ENCODE data around the gene NARF.
"Not testable (repeated sequence)": the region's sequence is repeated elsewhere in the genome, so short reads cannot be mapped to it uniquely, and the experiment has no call there.

Gene NARF

DNA sequence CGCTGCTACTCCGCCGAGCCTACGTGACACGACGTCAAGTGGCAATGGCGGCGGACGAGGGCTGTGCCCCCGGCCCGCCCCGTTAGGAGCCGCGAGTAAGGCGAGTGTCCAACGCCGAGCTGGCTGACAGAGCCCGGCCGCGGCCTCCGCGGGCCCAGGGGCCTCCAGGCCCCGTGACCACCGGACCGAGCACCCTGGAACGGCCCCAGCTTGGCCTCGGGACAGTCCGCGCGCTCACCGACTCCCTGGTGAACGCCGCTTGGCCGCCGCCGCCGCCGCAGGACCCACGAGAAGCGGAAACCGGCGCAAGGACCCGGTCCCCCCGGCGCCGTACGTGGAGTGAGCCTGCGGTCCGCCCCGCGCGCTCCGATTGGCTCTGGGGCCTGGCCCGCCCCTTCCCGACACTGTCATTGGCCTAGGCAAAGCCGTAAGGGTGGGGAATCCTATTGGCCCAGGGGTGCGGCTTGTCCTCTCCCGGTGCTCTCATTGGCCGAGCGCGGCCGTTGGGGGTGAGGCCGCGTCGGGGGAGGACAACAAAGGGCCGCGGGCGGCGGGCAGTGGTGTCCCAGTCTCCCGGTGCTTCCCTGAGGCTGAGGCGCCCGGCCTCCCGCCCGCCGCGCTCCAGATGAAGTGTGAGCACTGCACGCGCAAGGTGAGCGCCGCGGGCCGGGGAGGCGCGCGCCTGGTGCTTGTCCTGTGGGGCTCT, at the start of gene NARF:
NARF (plus strand) TSS at position 563 of the 706 bp plus-strand sequence; CDS start at position 626, 63 bp downstream.
- peak; percentile 100 for DNase-seq

- no peak for DNase-seq
Measured at GRCh38 chr17:82408938-82409318, 49.6 kb upstream of the NARF start.

- DNase-seq: no peak
Measured at GRCh38 chr17:82410014-82410716, 48.4 kb upstream of the NARF start.

- no peak for DNase-seq
Measured at GRCh38 chr17:82411396-82412053, 47.0 kb upstream of the NARF start.

DNA sequence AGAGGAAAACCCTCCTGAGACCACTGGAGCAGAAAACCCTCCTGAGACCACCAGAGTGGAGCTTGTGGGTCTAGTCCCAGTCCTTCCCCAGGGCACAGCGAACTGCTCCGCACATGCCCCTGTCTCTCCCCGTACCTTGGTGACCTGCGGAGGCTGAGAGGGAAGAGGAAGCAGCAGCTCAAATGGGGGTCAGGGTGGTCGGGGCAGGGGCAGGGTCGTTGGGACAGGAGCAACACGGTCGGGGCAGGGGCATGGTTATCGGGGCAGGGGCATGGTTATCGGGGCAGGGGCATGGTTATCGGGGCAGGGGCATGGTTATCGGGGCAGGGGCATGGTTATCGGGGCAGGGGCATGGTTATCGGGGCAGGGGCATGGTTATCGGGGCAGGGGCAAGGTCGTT, 46.5 kb upstream of the NARF start:
- DNase-seq: not testable (repeated sequence)

DNA sequence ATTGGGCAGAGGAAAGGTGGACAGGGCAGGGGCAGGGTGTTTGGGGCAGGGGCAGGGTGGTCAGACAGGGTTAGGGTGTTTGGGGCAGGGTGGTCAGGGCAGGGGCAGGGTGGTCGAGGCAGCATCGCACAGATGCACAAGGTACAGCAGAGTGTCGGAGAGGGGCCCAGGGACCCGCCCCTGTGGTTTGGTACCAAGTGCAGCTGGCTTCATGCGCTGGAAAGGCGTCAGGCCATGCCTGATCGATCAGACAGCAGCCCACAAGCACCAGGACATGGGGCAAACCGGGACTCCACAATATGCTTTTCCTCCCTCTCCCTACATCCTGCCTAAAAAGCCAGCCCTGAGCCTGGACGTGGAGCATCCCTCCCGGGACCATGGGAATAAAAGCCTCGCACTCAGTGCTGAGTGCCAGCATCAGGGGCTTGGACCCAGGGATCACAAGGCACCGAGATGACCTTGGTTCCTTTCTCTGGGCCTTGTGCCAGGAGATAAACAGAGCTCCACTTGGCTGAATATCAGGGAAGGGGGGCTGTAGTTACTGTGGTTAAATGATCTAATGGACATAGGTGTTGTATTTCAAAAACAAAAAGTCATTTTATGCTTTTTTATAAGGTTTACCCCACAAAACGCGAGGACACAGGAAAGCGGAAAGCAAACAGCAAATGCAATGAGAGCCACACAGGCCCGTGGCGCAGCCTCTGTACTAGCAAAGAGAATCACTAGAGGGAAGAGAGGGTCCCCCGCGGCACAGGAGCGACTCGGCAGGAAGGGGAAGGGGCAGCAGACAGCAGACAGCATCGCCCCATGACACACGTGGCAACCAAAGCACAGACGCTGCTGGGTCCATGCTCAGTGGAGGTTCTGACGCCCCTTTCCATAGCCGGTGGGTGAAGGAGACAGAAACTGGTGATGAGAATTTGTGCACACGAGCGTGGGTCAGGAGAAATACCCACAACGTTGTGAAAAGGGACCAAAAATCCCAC, 45.7 kb upstream of the NARF start:
- peak; percentile 66 for DNase-seq

DNA sequence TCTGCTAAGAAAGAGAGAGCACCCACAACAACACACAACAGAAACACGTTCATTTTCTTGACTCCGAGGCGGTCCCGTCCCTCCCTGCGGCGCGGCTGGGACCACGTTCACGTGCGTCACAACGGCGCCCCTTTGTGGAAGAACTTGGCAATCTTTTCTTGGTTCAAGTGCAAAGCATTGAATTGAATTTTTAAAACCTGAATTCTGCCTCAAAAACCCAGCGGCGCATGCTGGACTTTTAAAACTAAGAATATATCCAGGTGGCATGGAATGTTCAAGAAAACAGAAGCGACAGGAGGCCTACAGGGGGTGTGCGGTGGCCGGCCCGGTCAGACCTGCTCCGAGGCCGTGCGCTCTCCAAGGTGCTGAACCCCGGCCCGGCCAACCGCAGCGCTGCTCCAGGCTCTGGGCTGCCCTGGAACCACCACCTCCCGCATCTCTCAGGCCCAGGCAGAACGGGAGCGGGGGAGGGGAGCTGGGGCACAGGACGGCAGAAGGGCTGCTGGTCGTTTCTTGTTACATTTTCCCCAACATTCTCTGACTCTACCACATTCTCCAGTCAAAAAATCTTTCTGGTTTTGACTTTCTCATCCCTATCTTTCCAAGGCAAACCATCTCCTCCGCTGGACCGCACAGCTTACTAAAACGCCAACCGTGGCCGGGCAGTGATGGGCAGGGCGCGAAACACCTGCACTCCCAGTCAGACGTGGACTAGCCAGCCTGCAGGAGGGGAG, 43.8 kb upstream of the NARF start:
- DNase-seq: peak; percentile 47

- no peak for DNase-seq
Measured at GRCh38 chr17:82415336-82415735, 43.2 kb upstream of the NARF start.

- no peak for DNase-seq
Measured at GRCh38 chr17:82415786-82416185, 42.8 kb upstream of the NARF start.

DNA sequence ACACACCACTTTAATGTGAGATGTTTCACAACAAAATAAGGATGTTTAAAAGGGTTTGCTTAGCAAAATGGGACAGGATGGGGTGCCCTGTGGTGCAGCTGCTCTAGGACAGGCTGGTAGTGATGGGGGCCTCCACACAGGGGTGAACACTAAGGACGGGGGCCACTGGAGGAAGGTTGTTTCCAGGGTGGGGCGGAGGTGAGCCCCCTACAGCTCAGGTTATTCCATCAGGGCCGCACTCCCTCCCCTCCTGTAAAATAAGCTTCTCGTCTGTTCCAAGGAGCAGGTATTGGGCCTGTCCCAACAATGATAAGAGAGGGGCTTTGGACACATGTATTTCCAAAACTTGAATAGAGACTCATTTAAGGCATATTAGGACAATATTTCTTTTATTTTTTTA, 42.3 kb upstream of the NARF start:
- DNase-seq: no peak

DNA sequence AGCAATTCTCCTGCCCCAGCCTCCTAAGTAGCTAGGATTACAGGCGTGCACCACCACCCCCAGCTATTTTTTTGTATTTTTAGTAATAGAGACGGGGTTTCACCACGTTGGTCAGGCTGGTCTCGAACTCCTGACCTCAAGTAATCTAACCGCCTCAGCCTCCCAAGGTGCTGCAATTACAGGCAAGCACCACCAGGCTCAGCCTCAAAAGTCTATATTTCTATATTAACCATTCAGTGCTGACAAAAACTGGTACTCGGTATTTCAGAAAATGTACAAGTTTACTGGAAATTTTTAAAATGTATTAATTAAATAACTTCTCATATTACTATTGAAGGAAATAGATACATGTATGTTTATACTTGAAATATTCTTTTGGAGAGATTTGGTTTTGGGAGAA, 41.8 kb upstream of the NARF start:
- DNase-seq: no peak

DNA sequence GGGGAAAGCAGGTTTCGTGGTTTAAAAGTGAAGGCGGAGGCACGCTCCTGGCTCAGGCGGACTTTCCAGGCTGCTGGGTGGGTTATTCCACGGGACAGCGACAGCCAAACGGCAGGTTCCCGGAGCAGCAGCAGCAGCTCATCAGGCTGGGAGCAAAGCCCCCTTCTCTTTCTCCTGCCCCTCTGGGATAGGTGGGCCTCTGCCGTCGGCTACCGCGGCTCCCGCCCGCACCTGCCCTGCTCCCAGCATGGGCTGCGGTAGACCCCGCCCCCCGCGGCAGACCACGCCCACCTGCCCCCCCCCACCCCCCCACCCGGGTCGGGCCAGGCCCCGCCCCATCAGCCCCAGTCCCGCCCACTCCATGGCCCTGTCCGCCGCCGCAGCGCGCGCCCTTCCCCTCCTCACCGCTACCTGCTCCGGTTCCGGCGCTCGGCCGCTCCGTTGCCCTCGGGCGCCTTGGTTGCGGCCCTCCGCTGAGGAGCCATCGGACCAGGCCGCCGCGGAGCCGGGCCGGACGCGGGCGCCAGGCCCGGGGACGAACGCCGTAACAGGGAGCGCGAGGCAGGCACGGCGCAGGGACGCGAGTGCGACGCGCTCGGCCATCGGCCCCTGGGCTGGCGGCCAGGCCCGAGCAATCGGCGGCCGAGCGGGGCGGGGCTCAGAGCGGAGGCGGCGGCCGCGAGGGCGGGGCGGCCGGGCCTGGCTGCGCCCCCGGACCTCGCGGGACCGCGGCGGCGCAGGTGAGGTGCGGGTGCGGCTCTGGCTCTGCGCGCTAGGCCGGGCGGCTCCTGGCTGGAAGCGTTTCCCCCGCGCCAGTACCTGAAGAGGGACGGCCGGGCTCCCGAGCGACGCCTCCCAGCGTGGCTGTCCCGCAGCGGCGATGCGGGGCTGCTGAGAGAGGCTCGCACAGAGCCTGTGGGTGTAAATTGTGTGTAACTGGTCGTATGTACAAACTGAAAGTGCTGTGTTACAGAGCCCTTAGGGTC, 40.2 kb upstream of the NARF start, which contains the start of the genes HEXD and OGFOD3:
HEXD (plus strand) TSS at position 347 of the 986 bp plus-strand sequence. CDS start 1,453 bp downstream, outside the sequence.
OGFOD3 (minus strand) TSS at position 586 of the 986 bp plus-strand sequence; CDS start at position 485, 101 bp downstream.
- peak; percentile 95 for DNase-seq

DNA sequence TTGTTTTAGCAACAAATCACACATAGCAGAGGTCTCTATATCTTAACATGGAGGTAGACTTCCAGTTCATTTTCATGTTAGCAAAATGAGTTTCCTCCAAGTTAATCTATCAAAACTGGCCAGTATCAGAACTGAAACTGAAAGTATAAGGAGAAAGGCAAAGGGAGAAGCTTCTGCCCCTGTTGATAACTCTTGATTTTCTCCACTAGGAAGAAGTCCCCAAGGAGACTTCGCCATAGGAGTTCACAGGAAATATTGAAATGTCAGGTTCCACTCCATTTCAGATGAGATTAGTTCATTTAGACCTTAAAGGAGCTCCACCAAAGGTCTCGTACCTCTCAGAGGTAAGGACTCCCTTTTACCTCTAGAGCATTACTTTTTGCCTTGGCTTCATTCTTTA, 39.0 kb upstream of the NARF start:
- DNase-seq: no peak

DNA sequence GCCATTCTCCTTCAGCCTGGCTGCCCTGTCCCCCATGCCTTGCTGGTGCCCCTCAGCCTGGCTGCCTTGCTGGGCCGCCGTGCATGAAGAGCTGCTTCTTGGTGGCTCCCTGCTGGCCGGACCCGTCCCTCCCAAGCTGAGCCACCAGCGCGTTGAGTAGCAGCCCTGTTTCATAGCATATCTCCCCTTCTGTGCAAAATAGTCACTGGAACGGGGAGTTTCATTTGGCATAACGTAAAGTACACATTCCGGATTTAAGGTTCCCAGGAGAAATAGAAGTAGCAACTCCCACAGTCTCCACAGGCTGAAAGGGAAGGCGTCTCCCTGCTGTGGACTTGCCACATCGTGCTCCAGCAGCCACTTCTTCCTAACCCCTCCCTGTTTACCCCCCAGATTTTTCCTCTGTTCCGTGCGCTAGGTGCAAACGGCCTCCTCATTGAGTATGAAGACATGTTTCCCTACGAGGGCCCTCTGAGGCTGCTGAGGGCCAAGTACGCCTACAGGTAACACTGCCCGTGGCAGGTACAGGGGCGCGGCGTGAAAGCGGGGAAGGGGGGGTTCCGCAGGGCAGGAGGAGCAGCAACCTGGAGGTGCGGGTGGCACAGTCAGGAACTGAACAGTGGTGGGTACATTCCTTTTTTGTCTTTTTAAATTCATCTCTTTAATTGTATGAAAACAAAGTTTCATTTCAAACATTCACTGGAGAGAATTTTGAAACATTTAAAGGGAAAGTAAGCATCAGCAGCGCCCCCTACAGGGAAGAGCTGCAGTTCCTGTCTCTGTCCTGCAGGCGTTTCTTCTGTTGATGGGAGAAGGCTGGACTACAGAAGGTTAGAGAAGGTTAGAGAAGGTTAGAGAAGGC, 34.3 kb upstream of the NARF start:
- DNase-seq: peak; percentile 17

DNA sequence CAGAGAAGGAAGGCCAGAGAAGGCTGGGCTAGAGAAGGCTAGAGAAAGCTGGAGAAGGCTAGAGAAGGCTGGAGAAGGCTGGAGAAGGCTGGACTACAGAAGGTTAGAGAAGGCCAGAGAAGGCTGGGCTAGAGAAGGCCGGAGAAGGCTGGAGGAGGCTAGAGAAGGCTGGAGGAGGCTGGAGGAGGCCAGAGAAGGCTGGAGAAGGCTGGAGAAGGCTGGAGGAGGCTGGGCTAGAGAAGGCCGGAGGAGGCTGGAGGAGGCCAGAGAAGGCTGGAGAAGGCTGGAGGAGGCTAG, 33.7 kb upstream of the NARF start:
- DNase-seq: no peak

- no peak for DNase-seq
Measured at GRCh38 chr17:82428546-82428945, 30.0 kb upstream of the NARF start.

GRCh38 chr17:82429824-82430223, 28.7 kb upstream of the NARF start:
- DNase-seq: no peak

GRCh38 chr17:82432017-82432416, 26.5 kb upstream of the NARF start:
- no peak for DNase-seq

DNA sequence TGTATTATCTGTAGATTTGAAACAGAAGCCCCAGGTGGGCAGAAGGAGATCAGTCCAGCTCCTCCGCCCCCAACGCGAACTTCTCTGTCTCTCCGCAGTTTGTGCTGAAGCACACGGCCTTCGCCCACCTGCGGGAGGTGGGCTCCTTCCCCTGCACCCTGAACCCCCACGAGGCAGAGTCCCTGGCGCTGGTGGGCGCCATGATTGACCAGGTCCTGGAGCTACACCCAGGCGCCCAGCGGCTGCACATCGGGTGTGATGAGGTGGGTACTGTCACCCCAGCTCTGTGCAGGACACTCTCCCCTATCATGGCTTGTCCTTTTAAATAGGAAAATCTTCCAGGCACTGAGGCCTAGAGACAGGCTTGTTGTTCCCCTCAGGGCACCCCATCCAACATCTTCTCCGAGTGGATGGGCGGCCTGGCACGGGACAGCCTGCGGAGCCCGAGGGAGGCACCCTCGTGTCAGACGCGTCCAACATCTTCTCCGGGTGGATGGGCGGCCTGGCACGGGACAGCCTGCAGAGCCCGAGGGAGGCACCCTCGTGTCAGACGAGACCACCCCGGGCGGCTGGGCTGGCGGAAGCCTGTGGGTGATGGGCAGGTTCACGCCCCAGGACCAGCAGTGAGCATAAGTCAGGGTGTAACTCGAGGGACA, 24.9 kb upstream of the NARF start:
- no peak for DNase-seq
